GM19452 (cell line): ENCODE measurements around the gene KIAA1958.

ENCODE experiments used
- ATAC-seq: cut with Tn5 transposase; IDR thresholded peaks from one replicate; pipeline ENCODE4 v1.9.1; 2021; ENCODE audit not compliant: unreplicated experiment

Gene KIAA1958, protein sequence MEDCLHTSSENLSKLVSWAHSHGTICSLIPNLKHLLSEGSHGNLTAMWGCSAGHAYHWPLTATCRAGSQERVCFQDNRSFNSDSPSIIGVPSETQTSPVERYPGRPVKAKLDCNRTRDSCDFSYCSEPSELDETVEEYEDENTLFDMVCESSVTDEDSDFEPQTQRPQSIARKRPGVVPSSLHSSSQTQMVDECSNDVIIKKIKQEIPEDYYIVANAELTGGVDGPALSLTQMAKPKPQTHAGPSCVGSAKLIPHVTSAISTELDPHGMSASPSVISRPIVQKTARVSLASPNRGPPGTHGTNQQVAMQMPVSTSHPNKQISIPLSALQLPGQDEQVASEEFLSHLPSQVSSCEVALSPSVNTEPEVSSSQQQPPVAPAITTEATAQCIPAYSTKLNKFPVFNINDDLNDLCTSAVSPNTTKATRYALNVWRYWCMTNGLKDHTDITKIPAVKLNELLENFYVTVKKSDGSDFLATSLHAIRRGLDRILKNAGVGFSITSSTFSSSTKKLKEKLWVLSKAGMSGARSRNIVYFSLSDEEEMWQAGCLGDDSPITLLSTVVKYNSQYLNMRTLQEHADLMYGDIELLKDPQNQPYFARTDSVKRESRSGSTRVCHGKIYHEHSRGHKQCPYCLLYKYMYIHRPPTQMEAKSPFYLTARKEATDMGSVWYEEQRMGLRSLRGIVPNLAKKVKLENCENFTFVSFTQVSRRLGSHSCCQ

GRCh38 chr9:112486221-112487007, at the start of gene KIAA1958:
Gene KIAA1958 (plus strand): TSS chr9:112486827. CDS start chr9:112574081, 87,254 bp downstream.
- peak; percentile 90 for ATAC-seq

DNA sequence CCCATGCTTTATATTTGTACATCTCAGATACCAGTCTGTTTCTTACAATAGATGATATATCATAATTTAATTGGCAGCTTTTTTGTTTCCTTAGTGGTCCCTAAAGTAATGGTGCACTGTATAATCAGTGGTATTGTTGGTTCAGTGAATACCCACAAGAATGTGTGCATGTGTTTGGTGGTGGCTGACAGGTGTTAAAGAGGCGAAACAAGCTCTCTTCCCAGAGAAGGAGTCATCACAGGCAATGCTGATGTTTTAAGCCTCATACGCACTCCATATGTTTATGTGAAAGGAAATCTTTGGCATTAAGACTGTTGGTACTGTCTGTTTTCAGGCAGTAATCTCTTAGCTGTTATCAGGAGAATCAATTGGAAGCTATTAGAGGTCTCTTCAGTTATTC, 49.2 kb upstream of the KIAA1958 start:
- ATAC-seq = no peak

DNA sequence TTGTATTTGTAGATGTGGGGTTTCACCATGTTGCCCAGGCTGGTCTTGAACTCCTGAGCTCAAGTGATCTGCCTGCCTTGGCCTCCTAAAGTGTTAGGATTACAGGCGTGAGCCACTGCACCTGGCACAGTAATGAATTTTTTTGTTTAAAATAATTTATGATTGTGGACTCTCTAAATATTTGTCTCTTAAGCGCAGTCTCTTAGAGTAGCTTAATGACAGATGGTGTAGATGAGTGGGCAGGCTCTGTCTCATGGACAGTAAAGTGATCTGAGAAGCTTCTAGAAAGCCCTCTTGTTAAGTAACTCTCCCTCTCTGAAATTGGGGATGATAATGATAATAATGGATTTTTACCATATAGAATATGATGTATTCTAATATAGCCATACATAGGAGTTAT, 47.5 kb upstream of the KIAA1958 start:
- ATAC-seq = no peak

DNA sequence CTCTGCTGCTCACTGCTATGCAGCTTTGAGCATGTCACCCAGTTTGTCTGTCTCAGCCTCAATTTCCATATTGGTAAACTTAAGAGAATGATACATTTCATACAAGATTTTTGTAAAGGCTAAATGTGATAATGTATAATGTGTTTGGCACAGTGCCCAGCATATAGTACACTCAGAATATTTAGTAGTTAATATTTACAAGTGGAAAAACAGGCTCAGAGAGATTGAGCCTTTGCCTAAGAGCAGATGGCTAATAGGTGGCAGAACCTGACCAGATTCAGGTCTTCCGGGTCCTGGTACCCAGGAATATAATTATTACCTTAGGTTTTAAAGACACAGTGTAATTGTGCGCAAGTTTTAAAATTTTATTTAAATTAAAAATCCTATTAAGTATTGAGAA, 46.8 kb upstream of the KIAA1958 start:
- no peak for ATAC-seq

DNA sequence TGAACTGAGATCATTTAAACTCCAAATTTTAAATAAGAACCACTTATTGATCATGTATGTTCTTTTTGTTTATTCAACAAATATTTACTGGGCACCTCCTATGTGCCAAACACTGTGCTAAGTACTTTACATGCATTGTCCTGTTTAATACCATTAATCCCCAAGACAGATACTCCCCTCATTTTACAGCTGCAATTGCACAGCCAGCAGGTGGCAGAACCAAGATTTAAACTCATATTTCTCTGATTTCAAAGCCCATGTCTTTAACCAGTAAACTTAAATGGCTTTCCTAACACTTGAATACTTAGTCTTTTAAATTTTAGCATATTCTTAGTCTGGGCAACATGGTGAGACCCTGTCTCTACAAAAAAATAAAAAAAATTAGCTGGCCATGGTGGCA, 43.4 kb upstream of the KIAA1958 start:
- ATAC-seq = no peak

- no peak for ATAC-seq
Measured at GRCh38 chr9:112443636-112444035, 43.0 kb upstream of the KIAA1958 start.

- ATAC-seq = no peak
Measured at GRCh38 chr9:112445196-112445595, 41.4 kb upstream of the KIAA1958 start.

- ATAC-seq = no peak
Measured at GRCh38 chr9:112446080-112446479, 40.5 kb upstream of the KIAA1958 start.

DNA sequence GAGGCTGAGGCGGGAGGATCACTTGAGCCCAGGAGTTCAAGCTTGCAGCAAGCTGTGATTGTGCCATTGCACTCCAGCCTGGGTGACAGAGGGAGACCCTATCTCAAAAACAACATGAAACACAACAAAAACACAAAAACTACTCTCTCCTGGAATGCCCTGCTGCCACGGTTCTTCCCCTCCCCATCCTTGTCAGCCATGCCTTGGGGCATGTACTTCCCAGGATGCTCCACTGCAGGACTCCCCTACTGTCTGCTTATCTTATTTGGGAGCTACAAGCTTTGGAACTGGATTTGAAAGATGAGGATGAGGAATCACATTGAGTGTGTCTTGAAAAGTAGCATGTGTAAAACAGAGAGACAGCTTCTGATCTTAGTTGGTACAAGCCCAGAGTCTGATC, 40.1 kb upstream of the KIAA1958 start:
- no peak for ATAC-seq

DNA sequence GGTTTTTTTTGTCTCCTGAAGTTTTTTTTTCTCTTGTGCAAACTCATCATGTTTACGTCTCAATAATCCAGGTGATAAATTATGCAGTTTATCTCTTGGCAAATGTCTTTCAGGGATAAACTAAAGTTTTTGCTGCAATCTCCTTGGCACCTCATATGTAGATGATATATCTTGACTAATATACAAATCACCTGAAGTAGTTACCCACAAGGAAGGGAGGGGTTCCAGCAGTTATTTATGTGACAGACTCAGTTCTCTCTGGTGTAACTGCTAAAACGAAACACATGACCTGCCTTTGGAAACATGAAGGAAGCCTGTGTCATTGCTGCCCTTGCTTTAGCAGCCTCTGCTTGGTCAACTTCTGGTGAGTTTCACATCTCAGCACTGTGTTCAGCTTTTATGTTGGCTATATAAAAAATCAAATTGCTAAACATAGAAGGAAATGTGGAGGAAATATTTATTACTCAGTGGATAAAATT, 39.3 kb upstream of the KIAA1958 start:
- no peak for ATAC-seq

DNA sequence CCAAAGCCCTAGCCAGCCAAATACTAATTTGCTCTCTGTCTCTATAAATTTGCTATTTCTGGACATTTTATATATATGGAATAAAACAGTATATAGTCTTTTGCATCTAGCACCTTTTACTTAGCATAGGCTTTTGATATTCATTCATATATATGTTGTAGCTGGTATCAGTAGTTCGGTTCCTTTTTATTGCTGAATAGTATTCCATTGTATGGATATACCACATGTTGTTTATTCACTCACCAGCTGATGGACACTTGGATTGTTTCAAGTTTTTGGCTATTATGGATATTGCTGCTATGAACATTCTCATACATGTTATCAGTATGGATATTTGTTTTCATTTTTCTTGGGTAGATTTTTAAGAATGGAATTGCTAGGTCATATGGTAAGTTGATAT, 23.8 kb upstream of the KIAA1958 start:
- ATAC-seq = no peak

DNA sequence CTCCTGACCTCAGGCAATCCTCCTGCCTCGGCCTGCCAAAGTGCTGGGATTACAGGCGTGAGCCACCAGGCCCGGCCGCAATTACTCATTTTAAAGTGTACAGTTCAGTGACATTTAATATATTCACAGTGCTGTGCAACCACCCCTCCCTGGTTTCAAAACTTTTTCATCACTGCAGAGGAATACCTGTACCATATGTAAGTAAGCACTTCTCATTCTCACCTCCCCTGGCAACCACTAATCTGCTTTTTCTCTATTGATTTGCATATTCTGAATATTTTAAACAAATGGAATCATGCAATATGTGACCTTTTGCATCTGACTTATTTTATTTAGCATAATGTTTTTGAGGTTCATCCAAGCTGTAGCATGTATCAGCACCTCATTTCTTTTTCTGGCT, 21.3 kb upstream of the KIAA1958 start:
- no peak for ATAC-seq

DNA sequence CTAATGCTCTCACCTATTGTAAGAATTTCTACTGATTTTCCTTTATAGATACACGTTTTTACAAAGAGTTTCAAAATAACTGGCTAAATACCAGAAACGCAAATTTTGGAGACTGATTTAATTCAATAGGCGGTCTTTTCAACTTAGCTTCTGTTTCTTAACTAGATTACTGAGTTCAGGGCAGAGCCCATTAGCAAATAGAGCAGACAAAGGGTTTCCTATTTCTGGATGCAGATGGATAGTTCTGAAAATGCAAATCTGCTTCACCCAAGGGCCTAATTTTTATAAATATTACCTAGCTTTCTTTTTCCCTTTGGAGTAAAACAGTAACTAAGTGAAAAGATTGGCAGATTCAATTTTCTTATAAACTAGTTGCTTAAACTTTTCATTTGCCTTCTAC, 13.6 kb upstream of the KIAA1958 start:
- no peak for ATAC-seq

- no peak for ATAC-seq
Measured at GRCh38 chr9:112473986-112474385, 12.6 kb upstream of the KIAA1958 start.

- ATAC-seq = no peak
Measured at GRCh38 chr9:112475318-112475717, 11.3 kb upstream of the KIAA1958 start.

DNA sequence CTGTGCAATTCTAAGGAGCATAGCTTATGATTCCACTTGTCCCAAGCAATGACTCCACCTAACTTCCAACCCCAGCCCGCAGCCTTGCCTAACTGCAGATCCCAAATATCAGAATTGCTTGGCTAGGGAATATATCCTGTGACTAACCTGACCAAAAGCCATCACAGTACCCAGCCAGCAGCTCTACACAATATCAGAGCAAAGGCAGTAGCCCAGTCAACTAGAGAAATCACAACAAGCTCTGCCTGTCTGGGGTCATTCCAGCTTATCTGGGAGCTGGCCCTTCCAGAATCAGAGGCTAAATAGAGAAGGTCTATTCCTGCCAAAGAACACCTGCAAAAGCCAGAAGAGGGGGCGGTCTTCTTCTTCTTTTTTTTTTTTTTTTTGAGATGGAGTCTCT, 9.3 kb upstream of the KIAA1958 start:
- no peak for ATAC-seq

GRCh38 chr9:112479221-112479620, 7.4 kb upstream of the KIAA1958 start:
- no peak for ATAC-seq

DNA sequence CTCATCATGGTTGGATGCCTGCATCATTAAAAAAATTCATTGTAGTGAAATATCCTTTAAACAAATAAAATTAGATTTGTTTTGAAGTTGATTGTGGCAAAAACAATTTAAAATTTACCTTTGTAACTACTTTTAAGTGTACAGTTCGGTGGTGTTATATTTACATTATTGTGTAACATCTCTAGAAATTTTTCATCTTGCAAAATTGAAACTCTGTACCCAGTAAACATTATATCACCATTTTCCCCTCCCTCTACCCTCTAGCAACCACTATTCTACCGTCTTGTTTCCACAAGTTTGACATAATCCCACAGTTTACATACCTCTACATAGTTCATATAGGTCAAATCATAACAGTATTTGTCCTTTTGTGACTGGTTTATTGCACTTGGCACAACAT, 2.0 kb upstream of the KIAA1958 start:
- no peak for ATAC-seq

DNA sequence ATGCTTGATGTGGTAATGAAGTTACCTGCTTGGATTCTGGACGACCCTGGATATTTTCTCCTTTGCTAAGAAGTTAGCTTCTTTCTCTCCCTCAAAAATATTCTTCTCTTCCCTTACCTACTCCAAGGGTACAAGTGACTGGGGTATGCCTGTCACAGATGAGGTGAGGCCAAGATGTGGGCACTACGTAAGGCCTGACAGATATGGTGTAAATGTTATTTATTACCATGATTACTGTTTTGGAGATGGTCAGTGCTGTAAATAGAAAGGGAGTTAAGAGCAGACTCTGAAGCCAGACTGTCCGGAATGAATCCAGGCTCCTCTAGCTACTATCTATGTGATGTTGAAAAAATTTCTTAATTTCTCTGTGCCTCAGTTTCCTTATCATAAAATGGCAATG, 1.1 kb upstream of the KIAA1958 start:
- ATAC-seq = no peak

GRCh38 chr9:112487008-112487798, 576 bp downstream of the KIAA1958 start:
- peak; percentile 42 for ATAC-seq
